Measurements from ENCODE around the gene SYCP3. TPM values are rescaled to one million over a fixed set of nuclear protein-coding genes. Genes with fewer than 3 reads are reported as not detected.

The SYCP3 gene
- polyA plus RNA-seq, 1 donor (not counting 4 experiments of a cell fraction or from before 2014, with no cell fraction given) = 0.16 TPM

DNA sequence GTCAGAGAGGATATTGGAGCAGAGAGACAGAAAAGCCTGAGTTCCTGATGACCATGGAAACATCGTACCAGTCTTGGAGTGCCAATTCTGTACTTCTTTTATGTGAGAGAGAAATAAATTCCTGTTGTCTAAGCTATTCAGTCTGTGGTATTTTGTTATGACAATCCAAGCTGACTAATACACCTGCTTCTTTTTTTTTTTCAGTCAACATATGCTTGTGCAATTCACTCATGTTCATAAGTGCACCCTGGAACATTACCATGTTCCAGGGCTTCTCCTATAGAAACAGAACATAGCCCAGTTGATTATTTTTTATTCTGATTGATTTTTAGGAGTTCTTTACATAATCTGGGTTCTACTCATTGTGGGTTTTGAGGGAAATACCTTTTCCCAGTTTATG, 43.6 kb downstream of the SYCP3 start:
- Histone ChIP-seq H4K20me1 (ENCODE audit: control insufficient read depth, extremely low read depth, insufficient read depth, low read length) (no peaks in the 10 kb centered on the region), H3K9ac (ENCODE audit: control insufficient read depth, extremely low read depth, insufficient read depth, low read length) (no peak overlapping the region), H3K36me3 (ENCODE audit: control insufficient read depth in 2 of 2, extremely low read depth in 1 of 2, insufficient read depth in 2 of 2, low read length in 2 of 2) (no peaks in the 10 kb centered on the region), H3K9me3 (ENCODE audit: control insufficient read depth, low read depth, low read length) (no peaks in the 10 kb centered on the region), H3K9me1 (ENCODE audit: control insufficient read depth, extremely low read depth, insufficient read depth, low read length) (no peaks in the 10 kb centered on the region), H3K79me2 (ENCODE audit: control insufficient read depth, insufficient read depth, low read length) (peaks cover 5% of the 10 kb centered on the region), H3K4me2 (ENCODE audit: control insufficient read depth, extremely low read depth, insufficient read depth, low read depth, low read length) (no peak overlapping the region), H3K4me3 (ENCODE audit: control insufficient read depth in 2 of 3, extremely low read depth in 1 of 3, insufficient read depth in 2 of 3, low read depth in 1 of 3, low read length in 3 of 3) (no peak overlapping the region), H3K27me3 (ENCODE audit: control insufficient read depth, extremely low read depth, insufficient read depth, low read length) (no peaks in the 10 kb centered on the region), H3K4me1 (ENCODE audit: control insufficient read depth, extremely low read depth, insufficient read depth, low read length) (peaks cover 10% of the 10 kb centered on the region), H2AFZ (ENCODE audit: control insufficient read depth, low read length) (no peak overlapping the region), H3K27ac (ENCODE audit: control insufficient read depth, insufficient read depth, low read length) (no peak overlapping the region)
- dilution Hi-C loops (cut with MboI; ENCODE audit: extremely low pct_ligation_motif_present, low sequenced_read_pairs) = no loop called here
- FAIRE-seq (no peak), DNase-seq (ENCODE audit: low read depth, low spot score) (no peak)
- TF ChIP-seq EZH2 (IDR thresholded peaks at IDR 0.05; ENCODE audit: low read length) (no peak), CTCF (optimal IDR thresholded peaks at IDR 0.05 in 1 of 3, IDR thresholded peaks at IDR 0.05 in 1 of 3, conservative IDR thresholded peaks at IDR 0.05 in 1 of 3; ENCODE audit: extremely low read depth in 1 of 3, insufficient read depth in 2 of 3, low read length in 3 of 3) (no peak)

DNA sequence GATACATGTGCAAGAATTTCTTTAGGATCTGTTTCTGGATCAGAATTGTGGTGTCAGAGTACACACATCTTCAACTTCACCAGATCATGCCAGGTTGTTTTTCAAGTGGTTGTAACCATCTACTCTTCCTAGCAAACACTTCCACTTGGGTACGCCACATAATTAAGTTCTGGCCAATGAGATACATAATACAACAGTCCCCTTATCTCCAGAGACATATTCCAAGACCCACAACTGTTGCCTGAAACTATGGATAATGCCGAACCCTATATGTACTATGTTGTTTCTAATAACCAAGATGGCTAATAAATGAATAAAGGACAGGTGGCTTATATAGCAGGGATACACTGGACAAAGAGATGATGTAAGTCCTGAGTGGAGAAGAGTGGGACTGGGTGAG, 44.3 kb downstream of the SYCP3 start:
- dilution Hi-C loops (cut with MboI; ENCODE audit: extremely low pct_ligation_motif_present, low sequenced_read_pairs) = no loop called here
- DNase-seq (ENCODE audit: low read depth, low spot score) (no peak), FAIRE-seq (no peak)
- Histone ChIP-seq H3K4me1 (ENCODE audit: control insufficient read depth, extremely low read depth, insufficient read depth, low read length) (peaks cover 10% of the 10 kb centered on the region), H3K9me1 (ENCODE audit: control insufficient read depth, extremely low read depth, insufficient read depth, low read length) (no peaks in the 10 kb centered on the region), H3K9ac (ENCODE audit: control insufficient read depth, extremely low read depth, insufficient read depth, low read length) (no peak overlapping the region), H3K27ac (ENCODE audit: control insufficient read depth, insufficient read depth, low read length) (no peak overlapping the region), H3K79me2 (ENCODE audit: control insufficient read depth, insufficient read depth, low read length) (peaks cover 5% of the 10 kb centered on the region), H3K4me2 (ENCODE audit: control insufficient read depth, extremely low read depth, insufficient read depth, low read depth, low read length) (no peak overlapping the region), H3K9me3 (ENCODE audit: control insufficient read depth, low read depth, low read length) (no peaks in the 10 kb centered on the region), H2AFZ (ENCODE audit: control insufficient read depth, low read length) (no peak overlapping the region), H3K27me3 (ENCODE audit: control insufficient read depth, extremely low read depth, insufficient read depth, low read length) (no peaks in the 10 kb centered on the region), H3K36me3 (ENCODE audit: control insufficient read depth in 2 of 2, extremely low read depth in 1 of 2, insufficient read depth in 2 of 2, low read length in 2 of 2) (no peaks in the 10 kb centered on the region), H4K20me1 (ENCODE audit: control insufficient read depth, extremely low read depth, insufficient read depth, low read length) (no peaks in the 10 kb centered on the region), H3K4me3 (ENCODE audit: control insufficient read depth in 2 of 3, extremely low read depth in 1 of 3, insufficient read depth in 2 of 3, low read depth in 1 of 3, low read length in 3 of 3) (no peak overlapping the region)
- TF ChIP-seq CTCF (optimal IDR thresholded peaks at IDR 0.05 in 1 of 3, IDR thresholded peaks at IDR 0.05 in 1 of 3, conservative IDR thresholded peaks at IDR 0.05 in 1 of 3; ENCODE audit: extremely low read depth in 1 of 3, insufficient read depth in 2 of 3, low read length in 3 of 3) (no peak), EZH2 (IDR thresholded peaks at IDR 0.05; ENCODE audit: low read length) (no peak)

Measured in keratinocyte (primary cell).